SK-N-MC (cell line): ENCODE results near the gene KIF16B.

ENCODE experiments used
- EZH2 ChIP-seq: fragments of 200-600 bp; sonication (generic); IDR thresholded peaks from one replicate; pipeline ENCODE4 v1.6.1; 2017; ENCODE audit warnings: antibody characterized with exemption
- POLR2AphosphoS5 ChIP-seq: IDR thresholded peaks from 2 replicates; pipeline ENCODE4 v1.6.1; 2012; ENCODE audit warnings: mild to moderate bottlenecking, low read depth, low read length, borderline replicate concordance

GRCh38 chr20:16270314-16270931, 302.8 kb downstream of the KIF16B start:
- no peak for TF ChIP-seq POLR2AphosphoS5
- TF ChIP-seq EZH2: no peak
